Breast epithelium (tissue), 4 donors: ENCODE data around the gene ANKRD18A. TPM values are rescaled to one million over a fixed set of nuclear protein-coding genes. Genes with fewer than 3 reads are reported as not detected.

ENCODE experiments used
- DNase-seq, 2 donors: peaks; one replicate each; pipeline ENCODE4 v3.0.0-alpha.2; 2019; ENCODE audit warnings: low spot score in 2 of 2
- H3K27ac ChIP-seq, 2 donors: fragments of 200-600 bp; sonication (generic) in 1 of 2; one replicate each; pipeline ENCODE4 v1.5.1; 2016 to 2019; ENCODE audit warnings: mild to moderate bottlenecking in 1 of 2
- H3K27me3 ChIP-seq, 2 donors: fragments of 200-600 bp; sonication (generic) in 1 of 2; one replicate each; pipeline versions ENCODE4 v1.5.1 to v1.6.0; 2017 to 2019; ENCODE audit warnings: control low read depth in 1 of 2, mild to moderate bottlenecking in 1 of 2
- H3K36me3 ChIP-seq: fragments of 200-600 bp; one replicate; pipeline ENCODE4 v1.5.1; 2019
- H3K4me1 ChIP-seq, 2 donors: fragments of 200-600 bp; sonication (generic); one replicate each; pipeline ENCODE4 v1.5.1; 2016 to 2019; ENCODE audit warnings: control low read depth in 1 of 2
- H3K4me3 ChIP-seq, 3 donors: fragments of 200-600 bp; sonication (generic); 1 replicate in 2 of 3; 2 replicates in 1 of 3; pipeline ENCODE4 v1.5.1; 2016 to 2019; ENCODE audit warnings: mild to moderate bottlenecking in 3 of 3, moderate library complexity in 2 of 3
- H3K9me3 ChIP-seq, 2 donors: fragments of 200-600 bp; sonication (generic) in 1 of 2; one replicate each; pipeline ENCODE4 v1.5.1; 2016 to 2019; ENCODE audit warnings: control low read depth in 1 of 2
- CTCF ChIP-seq, 3 donors: fragments of 450-650 bp; IDR thresholded peaks; one replicate each; pipeline ENCODE4 v1.5.1; 2016 to 2017; ENCODE audit warnings: antibody characterized with exemption in 3 of 3, mild to moderate bottlenecking in 3 of 3, moderate library complexity in 3 of 3
- POLR2A ChIP-seq: fragments of 450-650 bp; IDR thresholded peaks from one replicate; pipeline ENCODE4 v1.6.1; 2016; ENCODE audit warnings: antibody characterized with exemption, mild to moderate bottlenecking, moderate library complexity
- POLR2AphosphoS5 ChIP-seq, 3 donors: sonication (generic); formaldehyde crosslinking; IDR thresholded peaks; one replicate each; pipeline ENCODE4 v1.6.1; 2017; ENCODE audit warnings: antibody characterized with exemption in 3 of 3
- intact Hi-C: fragments of 100-400 bp; cut with DNase I; formaldehyde crosslinking; loops from one replicate; pipeline ENCODE4 v1.15.1; 2023; ENCODE audit warnings: low total_unique reads
- total RNA-seq, 3 donors: library from RNA; depleted of rRNA; stranded (reverse); fragments of >200 nt; gene quantifications; one replicate each; pipeline ENCODE4 v1.1.0, GENCODE V29; 2016

ANKRD18A gene
- total RNA-seq, 3 donors from 2014 or later = 4.3 to 5.0 TPM; not detected in 1

GRCh38 chr9:38649731-38650363 is 29.5 kb upstream of the ANKRD18A start:
- H3K4me3 ChIP-seq = no peak overlapping the region
- DNase-seq = no peak
- H3K27ac ChIP-seq = no peak overlapping the region
- TF ChIP-seq POLR2AphosphoS5 (IDR thresholded peaks at IDR 0.05) (no peak), CTCF (IDR thresholded peaks at IDR 0.05) (no peak), POLR2A (no peak)
- no peaks in the 10 kb centered on the region for H3K36me3 ChIP-seq
- no peaks in the 10 kb centered on the region for H3K4me1 ChIP-seq
- no peaks in the 10 kb centered on the region for H3K9me3 ChIP-seq
- intact Hi-C loops = no loop called here
- H3K27me3 ChIP-seq = no peaks in the 10 kb centered on the region

- TF ChIP-seq CTCF (IDR thresholded peaks at IDR 0.05) (no peak), POLR2AphosphoS5 (IDR thresholded peaks at IDR 0.05) (no peak), POLR2A (no peak)
- H3K27me3 ChIP-seq = no peaks in the 10 kb centered on the region
- intact Hi-C loops = no loop called here
These were observed 24.2 kb upstream of the ANKRD18A start for GRCh38 chr9:38644601-38645000.

GRCh38 chr9:38643815-38644173 is 23.4 kb upstream of the ANKRD18A start:
- no peaks in the 10 kb centered on the region for H3K4me1 ChIP-seq
- DNase-seq = no peak
- TF ChIP-seq POLR2A = no peak
- no peak for TF ChIP-seq POLR2AphosphoS5 (IDR thresholded peaks at IDR 0.05)
- no peak for TF ChIP-seq CTCF (IDR thresholded peaks at IDR 0.05)
- no peaks in the 10 kb centered on the region for H3K36me3 ChIP-seq
- no peaks in the 10 kb centered on the region for H3K27me3 ChIP-seq
- intact Hi-C loops = no loop called here
- no peak overlapping the region for H3K27ac ChIP-seq
- H3K4me3 ChIP-seq = no peak overlapping the region
- no peaks in the 10 kb centered on the region for H3K9me3 ChIP-seq

More at GRCh38 chr9:38644601-38645000, 24.2 kb upstream of the ANKRD18A start:
- DNase-seq = no peak
- H3K4me3 ChIP-seq = no peak overlapping the region
- no peaks in the 10 kb centered on the region for H3K4me1 ChIP-seq
- H3K27ac ChIP-seq = no peak overlapping the region
- no peaks in the 10 kb centered on the region for H3K36me3 ChIP-seq
- no peaks in the 10 kb centered on the region for H3K9me3 ChIP-seq

GRCh38 chr9:38642951-38643814 is 22.8 kb upstream of the ANKRD18A start:
- no peak for DNase-seq
- no peaks in the 10 kb centered on the region for H3K4me1 ChIP-seq
- H3K27ac ChIP-seq = no peak overlapping the region
- H3K4me3 ChIP-seq = no peak overlapping the region
- H3K27me3 ChIP-seq = no peaks in the 10 kb centered on the region
- no peaks in the 10 kb centered on the region for H3K9me3 ChIP-seq
- intact Hi-C loops = no loop called here
- TF ChIP-seq POLR2AphosphoS5 (IDR thresholded peaks at IDR 0.05) (no peak), CTCF (IDR thresholded peaks at IDR 0.05) (no peak), POLR2A (no peak)
- H3K36me3 ChIP-seq = no peaks in the 10 kb centered on the region
